K562 (cell line): ENCODE data around the gene ATXN3. TPM values are rescaled to one million over a fixed set of nuclear protein-coding genes. Genes with fewer than 3 reads are reported as not detected.

Experiments used
- CREM ChIP-seq: IDR thresholded peaks from 2 replicates; pipeline ENCODE4 v1.6.1; 2014; ENCODE audit warnings: antibody characterized with exemption, low read depth
- EP400 ChIP-seq: fragments of 450-650 bp; IDR thresholded peaks from 2 replicates; pipeline ENCODE4 v1.6.1; 2017; ENCODE audit warnings: antibody characterized with exemption, mild to moderate bottlenecking, moderate library complexity
- HLTF ChIP-seq: fragments of 450-650 bp; IDR thresholded peaks from 2 replicates; pipeline ENCODE4 v1.6.1; 2016
- MAFF ChIP-seq: IDR thresholded peaks from 2 replicates; pipeline ENCODE4 v1.6.1; 2012; ENCODE audit warnings: low read length, improper control_type of control experiment
- RBFOX2 ChIP-seq: fragments of 200-400 bp; formaldehyde crosslinking; IDR thresholded peaks from 2 replicates; pipeline ENCODE4 v1.6.1; 2017; ENCODE audit warnings: low read depth, mild to moderate bottlenecking, low read length, moderate library complexity
- SUPT5H ChIP-seq: fragments of 450-650 bp; IDR thresholded peaks from 2 replicates; pipeline ENCODE4 v1.6.1; 2016
- TBL1XR1 ChIP-seq, 2 experiments: IDR thresholded peaks; 2 replicates each; pipeline ENCODE4 v1.6.1; 2012; ENCODE audit warnings: improper control_type of control experiment in 2 of 2, low read length in 2 of 2, mild to moderate bottlenecking in 1 of 2
- ZNF143 ChIP-seq: sonication (generic); formaldehyde crosslinking; IDR thresholded peaks from 2 replicates; pipeline ENCODE4 v1.9.0; 2022; ENCODE audit warnings: mild to moderate bottlenecking, missing genetic modification reagents
- polyA plus RNA-seq, 8 experiments: library from polyadenylated mRNA; depleted of rRNA in 4 of 8; stranded (reverse) in 5 of 8; unstranded in 3 of 8; fragments of >200 nt; fragmentation: Nextera tagmentation in 2 of 8; fragmentation: Illumina TruSeq in 1 of 8; extraction: Ambion mirVana in 2 of 8; extraction: Trizol in 1 of 8; gene quantifications; 2 replicates each; pipeline versions ENCODE4 v1.2.1 to v1.2.3, GENCODE V29; 2011 to 2014; ENCODE audit warnings: inconsistent platforms in 1 of 8, missing spikeins in 1 of 8
- total RNA-seq, 7 experiments: library from RNA; depleted of rRNA in 6 of 7; stranded (reverse); fragments of >200 nt in 6 of 7; fragmentation: Illumina TruSeq in 2 of 7; extraction: Trizol in 2 of 7; gene quantifications; 2 replicates each; pipeline versions ENCODE4 v1.2.1 to v1.2.3, GENCODE V29; 2011 to 2021; ENCODE audit warnings: low replicate concordance in 1 of 7
- TF ChIP-seq, protein P1 (sequence below): fragments of 150-350 bp; conservative IDR thresholded peaks from 2 replicates; pipeline ENCODE4 v1.6.1; 2014; ENCODE audit warnings: low read length
- TF ChIP-seq, protein P2 (sequence below), 2 experiments: fragments of 450-650 bp in 1 of 2; sonication (generic) in 1 of 2; formaldehyde crosslinking in 1 of 2; IDR thresholded peaks; 2 replicates each; pipeline versions ENCODE4 v1.7.1 to v1.9.0; 2016 to 2022; ENCODE audit warnings: inconsistent platforms in 1 of 2, mild to moderate bottlenecking in 1 of 2, missing genetic modification reagents in 1 of 2
- TF ChIP-seq, protein P3 (sequence below): sonication (generic); formaldehyde crosslinking; IDR thresholded peaks from 2 replicates; pipeline ENCODE4 v1.8.0; 2022; ENCODE audit warnings: missing genetic modification reagents, mild to moderate bottlenecking, moderate library complexity, borderline replicate concordance
- TF ChIP-seq, protein P4 (sequence below): sonication (generic); formaldehyde crosslinking; IDR thresholded peaks from 2 replicates; pipeline ENCODE4 v1.8.1; 2023; ENCODE audit warnings: mild to moderate bottlenecking, missing genetic modification reagents

The ATXN3 gene
- total and polyA plus RNA-seq, 9 of the 15 experiments (the other 6 are each of a cell fraction or from before 2014, with no cell fraction given) = 11.3 to 25.0 (median 14.6) TPM

DNA sequence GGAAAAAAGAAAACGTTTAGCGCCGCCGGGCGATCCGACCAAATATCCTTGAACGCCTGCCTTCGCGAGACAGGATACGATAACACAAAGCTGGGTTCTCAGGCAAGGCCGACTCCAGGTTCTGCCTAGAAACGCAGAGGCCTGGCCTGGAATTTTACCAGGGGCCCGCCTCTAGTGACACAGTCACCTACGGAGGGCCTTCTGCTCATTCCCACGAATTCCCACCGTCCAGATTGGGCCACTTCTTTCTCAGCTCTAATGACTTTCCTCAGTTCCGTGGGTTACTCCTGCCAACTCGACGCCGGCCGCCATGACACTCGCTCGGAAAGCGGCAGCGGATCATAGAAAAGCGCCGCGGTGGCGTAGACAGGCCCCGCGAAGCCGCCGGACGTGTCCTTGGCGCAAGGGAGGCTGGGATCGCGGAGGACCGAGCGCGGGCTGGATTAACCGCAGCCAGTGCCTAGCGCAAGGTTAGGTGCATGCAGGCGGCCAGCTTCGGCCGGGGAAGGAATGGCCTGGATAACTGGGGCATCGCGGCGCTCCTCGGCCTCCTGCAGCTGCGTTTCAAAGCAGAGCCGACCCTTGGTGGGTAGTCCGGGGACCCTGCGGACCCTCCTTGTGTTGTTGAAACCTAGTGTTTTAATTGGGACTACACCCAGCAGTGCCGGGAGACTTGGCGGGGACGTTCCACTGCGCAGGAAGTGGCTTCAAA is 66.5 kb downstream of the ATXN3 start, which contains the start of gene TRIP11 (continued):
- TF ChIP-seq, protein P1, sequence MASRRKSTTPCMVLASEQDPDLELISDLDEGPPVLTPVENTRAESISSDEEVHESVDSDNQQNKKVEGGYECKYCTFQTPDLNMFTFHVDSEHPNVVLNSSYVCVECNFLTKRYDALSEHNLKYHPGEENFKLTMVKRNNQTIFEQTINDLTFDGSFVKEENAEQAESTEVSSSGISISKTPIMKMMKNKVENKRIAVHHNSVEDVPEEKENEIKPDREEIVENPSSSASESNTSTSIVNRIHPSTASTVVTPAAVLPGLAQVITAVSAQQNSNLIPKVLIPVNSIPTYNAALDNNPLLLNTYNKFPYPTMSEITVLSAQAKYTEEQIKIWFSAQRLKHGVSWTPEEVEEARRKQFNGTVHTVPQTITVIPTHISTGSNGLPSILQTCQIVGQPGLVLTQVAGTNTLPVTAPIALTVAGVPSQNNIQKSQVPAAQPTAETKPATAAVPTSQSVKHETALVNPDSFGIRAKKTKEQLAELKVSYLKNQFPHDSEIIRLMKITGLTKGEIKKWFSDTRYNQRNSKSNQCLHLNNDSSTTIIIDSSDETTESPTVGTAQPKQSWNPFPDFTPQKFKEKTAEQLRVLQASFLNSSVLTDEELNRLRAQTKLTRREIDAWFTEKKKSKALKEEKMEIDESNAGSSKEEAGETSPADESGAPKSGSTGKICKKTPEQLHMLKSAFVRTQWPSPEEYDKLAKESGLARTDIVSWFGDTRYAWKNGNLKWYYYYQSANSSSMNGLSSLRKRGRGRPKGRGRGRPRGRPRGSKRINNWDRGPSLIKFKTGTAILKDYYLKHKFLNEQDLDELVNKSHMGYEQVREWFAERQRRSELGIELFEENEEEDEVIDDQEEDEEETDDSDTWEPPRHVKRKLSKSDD = no peak
- TF ChIP-seq EP400 = peak; percentile 92
- peak; percentile 80 for TF ChIP-seq ZNF143 (CRISPR knock-in tag)
- no peak for TF ChIP-seq MAFF
- peak; percentile 97 for TF ChIP-seq RBFOX2
- TF ChIP-seq TBL1XR1 (IDR thresholded peaks at IDR 0.05; ENCODE audit: low read length in 2 of 2) = peak in 1 of 2 experiments; percentile 14; a peak in 1 of 4 replicates
- TF ChIP-seq, protein P2, sequence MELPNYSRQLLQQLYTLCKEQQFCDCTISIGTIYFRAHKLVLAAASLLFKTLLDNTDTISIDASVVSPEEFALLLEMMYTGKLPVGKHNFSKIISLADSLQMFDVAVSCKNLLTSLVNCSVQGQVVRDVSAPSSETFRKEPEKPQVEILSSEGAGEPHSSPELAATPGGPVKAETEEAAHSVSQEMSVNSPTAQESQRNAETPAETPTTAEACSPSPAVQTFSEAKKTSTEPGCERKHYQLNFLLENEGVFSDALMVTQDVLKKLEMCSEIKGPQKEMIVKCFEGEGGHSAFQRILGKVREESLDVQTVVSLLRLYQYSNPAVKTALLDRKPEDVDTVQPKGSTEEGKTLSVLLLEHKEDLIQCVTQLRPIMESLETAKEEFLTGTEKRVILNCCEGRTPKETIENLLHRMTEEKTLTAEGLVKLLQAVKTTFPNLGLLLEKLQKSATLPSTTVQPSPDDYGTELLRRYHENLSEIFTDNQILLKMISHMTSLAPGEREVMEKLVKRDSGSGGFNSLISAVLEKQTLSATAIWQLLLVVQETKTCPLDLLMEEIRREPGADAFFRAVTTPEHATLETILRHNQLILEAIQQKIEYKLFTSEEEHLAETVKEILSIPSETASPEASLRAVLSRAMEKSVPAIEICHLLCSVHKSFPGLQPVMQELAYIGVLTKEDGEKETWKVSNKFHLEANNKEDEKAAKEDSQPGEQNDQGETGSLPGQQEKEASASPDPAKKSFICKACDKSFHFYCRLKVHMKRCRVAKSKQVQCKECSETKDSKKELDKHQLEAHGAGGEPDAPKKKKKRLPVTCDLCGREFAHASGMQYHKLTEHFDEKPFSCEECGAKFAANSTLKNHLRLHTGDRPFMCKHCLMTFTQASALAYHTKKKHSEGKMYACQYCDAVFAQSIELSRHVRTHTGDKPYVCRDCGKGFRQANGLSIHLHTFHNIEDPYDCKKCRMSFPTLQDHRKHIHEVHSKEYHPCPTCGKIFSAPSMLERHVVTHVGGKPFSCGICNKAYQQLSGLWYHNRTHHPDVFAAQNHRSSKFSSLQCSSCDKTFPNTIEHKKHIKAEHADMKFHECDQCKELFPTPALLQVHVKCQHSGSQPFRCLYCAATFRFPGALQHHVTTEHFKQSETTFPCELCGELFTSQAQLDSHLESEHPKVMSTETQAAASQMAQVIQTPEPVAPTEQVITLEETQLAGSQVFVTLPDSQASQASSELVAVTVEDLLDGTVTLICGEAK (IDR thresholded peaks at IDR 0.05) = 0 out of 2 replicates have a peak, but pooled peaks have one; percentile 38
- TF ChIP-seq, protein P2 (CRISPR knock-in tag; IDR thresholded peaks at IDR 0.05) = no peak
- peak; percentile 93 for TF ChIP-seq CREM
- TF ChIP-seq, protein P3, sequence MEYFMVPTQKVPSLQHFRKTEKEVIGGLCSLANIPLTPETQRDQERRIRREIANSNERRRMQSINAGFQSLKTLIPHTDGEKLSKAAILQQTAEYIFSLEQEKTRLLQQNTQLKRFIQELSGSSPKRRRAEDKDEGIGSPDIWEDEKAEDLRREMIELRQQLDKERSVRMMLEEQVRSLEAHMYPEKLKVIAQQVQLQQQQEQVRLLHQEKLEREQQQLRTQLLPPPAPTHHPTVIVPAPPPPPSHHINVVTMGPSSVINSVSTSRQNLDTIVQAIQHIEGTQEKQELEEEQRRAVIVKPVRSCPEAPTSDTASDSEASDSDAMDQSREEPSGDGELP (CRISPR knock-in tag) = peak; percentile 79
- TF ChIP-seq SUPT5H = peak; percentile 93
- TF ChIP-seq, protein P4, sequence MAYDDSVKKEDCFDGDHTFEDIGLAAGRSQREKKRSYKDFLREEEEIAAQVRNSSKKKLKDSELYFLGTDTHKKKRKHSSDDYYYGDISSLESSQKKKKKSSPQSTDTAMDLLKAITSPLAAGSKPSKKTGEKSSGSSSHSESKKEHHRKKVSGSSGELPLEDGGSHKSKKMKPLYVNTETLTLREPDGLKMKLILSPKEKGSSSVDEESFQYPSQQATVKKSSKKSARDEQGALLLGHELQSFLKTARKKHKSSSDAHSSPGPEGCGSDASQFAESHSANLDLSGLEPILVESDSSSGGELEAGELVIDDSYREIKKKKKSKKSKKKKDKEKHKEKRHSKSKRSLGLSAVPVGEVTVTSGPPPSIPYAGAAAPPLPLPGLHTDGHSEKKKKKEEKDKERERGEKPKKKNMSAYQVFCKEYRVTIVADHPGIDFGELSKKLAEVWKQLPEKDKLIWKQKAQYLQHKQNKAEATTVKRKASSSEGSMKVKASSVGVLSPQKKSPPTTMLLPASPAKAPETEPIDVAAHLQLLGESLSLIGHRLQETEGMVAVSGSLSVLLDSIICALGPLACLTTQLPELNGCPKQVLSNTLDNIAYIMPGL (CRISPR knock-in tag) = peak; percentile 51; the same call in 1 of the 2 replicates
- no peak for TF ChIP-seq HLTF
